Mucosa of stomach (tissue), 1 donor: ENCODE measurements around the gene GALNT2.

Source experiments
- H3K27me3 ChIP-seq: one replicate; pipeline ENCODE4 v1.7.0; 2013; ENCODE audit warnings: mild to moderate bottlenecking, low read length; ENCODE audit not compliant: control insufficient read depth, insufficient read depth
- H3K36me3 ChIP-seq: one replicate; pipeline ENCODE4 v1.7.0; 2013; ENCODE audit warnings: low read length; ENCODE audit not compliant: control insufficient read depth, insufficient read depth
- H3K4me1 ChIP-seq: one replicate; pipeline ENCODE4 v1.7.0; 2013; ENCODE audit warnings: mild to moderate bottlenecking, low read length; ENCODE audit not compliant: control insufficient read depth, insufficient read depth
- H3K4me3 ChIP-seq: one replicate; pipeline ENCODE4 v1.7.0; 2013; ENCODE audit warnings: low read length
- H3K9ac ChIP-seq: one replicate; pipeline ENCODE4 v1.7.0; 2013; ENCODE audit warnings: mild to moderate bottlenecking, low read length, moderate library complexity
- H3K9me3 ChIP-seq: one replicate; pipeline ENCODE4 v1.7.0; 2013; ENCODE audit warnings: mild to moderate bottlenecking, low read length, moderate library complexity; ENCODE audit not compliant: control insufficient read depth
- donor health status: Pancreatic carcinoma.

Gene GALNT2

DNA sequence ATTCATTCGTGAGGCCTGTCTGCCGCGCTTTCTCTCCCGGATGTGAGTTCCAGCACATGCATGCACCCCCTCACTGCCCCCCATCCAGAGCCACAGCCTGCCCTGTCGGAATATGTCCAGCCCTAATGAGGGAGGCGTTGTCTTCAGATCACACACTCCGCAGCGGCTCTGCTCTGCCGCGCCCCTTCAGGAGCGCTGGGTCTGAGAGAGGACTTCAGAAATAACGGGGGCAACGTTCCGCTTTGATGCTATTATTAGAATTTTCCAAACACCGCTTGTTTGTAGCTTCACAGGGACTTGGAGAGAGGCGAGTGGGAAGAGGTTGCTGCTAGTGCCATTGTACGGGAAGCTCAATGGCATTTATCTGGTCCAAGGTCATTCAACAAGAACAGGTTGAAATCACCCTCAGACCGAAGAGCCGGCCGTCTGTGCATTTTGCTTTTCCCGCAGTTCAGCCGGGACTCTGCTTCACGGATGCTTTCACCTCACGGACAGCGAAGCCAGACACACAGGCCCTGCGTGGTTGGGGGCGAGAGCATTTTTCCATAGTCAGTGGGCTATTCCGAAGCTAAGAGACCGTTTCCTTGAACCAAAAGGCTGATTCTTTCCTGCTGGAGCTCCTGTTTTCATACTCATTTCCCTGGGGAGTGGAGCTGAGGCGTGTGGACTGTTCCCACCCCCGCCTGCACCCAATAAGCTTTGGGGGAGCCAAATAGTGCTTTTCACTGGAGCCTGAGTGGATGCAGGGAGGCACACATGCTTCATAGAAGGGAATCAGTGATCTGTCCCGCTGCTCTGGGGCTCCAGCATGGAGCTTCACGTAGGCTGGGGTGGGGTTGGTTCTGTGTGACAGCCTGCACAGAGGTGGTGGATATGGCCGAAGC, 69.7 kb downstream of the GALNT2 start:
- no peaks in the 10 kb centered on the region for H3K27me3 ChIP-seq
- no peaks in the 10 kb centered on the region for H3K9me3 ChIP-seq
- H3K36me3 ChIP-seq: no peaks in the 10 kb centered on the region
- no peak overlapping the region for H3K4me3 ChIP-seq
- no peaks in the 10 kb centered on the region for H3K4me1 ChIP-seq
- H3K9ac ChIP-seq: no peak overlapping the region

DNA sequence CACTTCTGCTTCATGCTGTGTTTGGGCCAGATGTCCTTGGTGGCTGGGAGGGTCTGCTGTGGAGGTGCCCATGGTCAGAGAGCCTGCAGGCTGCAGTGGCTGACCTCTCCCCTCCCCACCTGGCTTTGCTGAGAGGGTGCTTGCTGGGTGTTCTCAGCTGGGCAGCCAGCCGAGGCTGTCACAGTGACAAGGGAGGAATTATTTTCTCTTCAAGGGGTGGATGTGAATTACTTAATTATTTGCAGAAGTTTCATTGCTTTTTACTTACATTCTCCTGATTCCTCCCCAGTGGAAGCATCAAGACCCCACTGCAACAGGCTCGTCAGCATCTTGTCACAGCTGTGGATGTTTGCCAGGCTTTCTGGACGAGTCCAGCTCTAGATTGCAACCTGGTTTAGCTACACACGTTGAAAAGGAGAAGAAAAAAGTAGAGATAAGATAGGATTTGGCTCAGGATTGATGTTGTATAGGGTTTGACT, 70.3 kb downstream of the GALNT2 start:
- Histone ChIP-seq H3K36me3 (no peaks in the 10 kb centered on the region), H3K9ac (no peak overlapping the region), H3K4me1 (no peaks in the 10 kb centered on the region), H3K27me3 (no peaks in the 10 kb centered on the region), H3K9me3 (no peaks in the 10 kb centered on the region), H3K4me3 (no peak overlapping the region)

GRCh38 chr1:230138561-230139239, 71.7 kb downstream of the GALNT2 start:
- H3K36me3 ChIP-seq: no peaks in the 10 kb centered on the region
- no peak overlapping the region for H3K4me3 ChIP-seq
- H3K4me1 ChIP-seq: no peaks in the 10 kb centered on the region
- no peak overlapping the region for H3K9ac ChIP-seq
- H3K9me3 ChIP-seq: no peaks in the 10 kb centered on the region
- no peaks in the 10 kb centered on the region for H3K27me3 ChIP-seq

GRCh38 chr1:230139315-230139714, 72.3 kb downstream of the GALNT2 start:
- no peaks in the 10 kb centered on the region for H3K27me3 ChIP-seq
- no peaks in the 10 kb centered on the region for H3K9me3 ChIP-seq
- H3K36me3 ChIP-seq: no peaks in the 10 kb centered on the region
- no peak overlapping the region for H3K4me3 ChIP-seq
- no peaks in the 10 kb centered on the region for H3K4me1 ChIP-seq
- H3K9ac ChIP-seq: no peak overlapping the region

DNA sequence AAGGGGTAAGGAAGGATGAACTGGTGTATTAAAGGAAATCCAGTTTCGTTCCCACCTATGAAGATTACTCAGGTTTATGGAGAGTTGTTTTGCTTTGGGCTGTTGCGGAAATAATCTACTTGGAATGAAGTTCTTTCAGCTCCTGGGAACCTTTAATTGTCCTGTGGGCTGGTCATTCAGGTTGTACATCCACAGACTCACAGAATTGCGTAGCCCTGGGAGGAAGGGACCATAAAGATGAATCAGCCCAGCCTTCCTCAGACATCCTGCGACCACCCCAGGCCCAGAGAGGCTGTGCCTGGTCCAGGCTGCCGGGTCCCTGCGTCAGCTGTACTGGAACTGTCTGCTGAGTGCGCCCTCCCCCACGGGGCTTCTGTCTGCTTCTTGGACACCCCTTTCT, 72.7 kb downstream of the GALNT2 start:
- no peaks in the 10 kb centered on the region for H3K9me3 ChIP-seq
- no peak overlapping the region for H3K4me3 ChIP-seq
- H3K4me1 ChIP-seq: no peaks in the 10 kb centered on the region
- H3K27me3 ChIP-seq: no peaks in the 10 kb centered on the region
- no peak overlapping the region for H3K9ac ChIP-seq
- no peaks in the 10 kb centered on the region for H3K36me3 ChIP-seq

DNA sequence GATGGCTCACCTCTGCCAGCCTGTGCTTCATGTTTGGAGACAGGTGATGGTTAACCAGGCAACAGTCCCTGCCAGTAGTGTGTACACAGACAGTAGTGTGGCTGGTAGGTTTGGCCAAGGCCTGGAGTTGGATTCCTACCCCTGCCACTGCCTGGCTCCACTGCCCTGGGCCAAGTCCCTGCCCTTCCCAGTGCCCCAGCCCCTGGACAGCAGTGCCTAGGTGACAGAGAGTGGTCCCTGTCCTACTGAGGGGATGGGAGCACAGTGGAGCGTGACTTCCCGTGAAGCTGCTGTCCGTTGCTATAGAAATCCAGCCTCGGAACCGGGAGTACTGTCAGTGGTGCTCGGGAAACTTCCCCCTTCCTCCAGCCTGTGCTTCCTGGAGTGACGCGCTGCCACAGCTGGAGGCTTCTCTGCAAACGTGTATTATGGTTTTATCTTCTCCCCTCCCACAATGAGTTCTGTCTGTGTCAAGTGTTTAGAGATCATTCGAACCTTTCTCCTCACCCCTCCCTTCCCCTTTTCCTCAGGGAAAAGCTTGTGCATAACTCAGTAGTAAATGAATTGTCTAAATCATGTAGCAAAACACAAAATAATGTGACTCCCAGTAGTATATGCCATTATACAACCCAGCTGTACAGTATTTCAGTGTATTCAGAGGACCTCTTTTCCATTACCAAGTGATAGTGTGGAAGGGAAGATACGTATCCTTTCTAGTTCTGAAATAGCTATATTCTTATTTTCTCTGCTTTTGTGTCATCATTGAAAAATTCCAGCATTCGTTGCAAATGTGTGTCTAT, 73.4 kb downstream of the GALNT2 start:
- peaks cover 6% of the 10 kb centered on the region for H3K4me1 ChIP-seq
- no peaks in the 10 kb centered on the region for H3K27me3 ChIP-seq
- no peaks in the 10 kb centered on the region for H3K9me3 ChIP-seq
- no peak overlapping the region for H3K4me3 ChIP-seq
- no peaks in the 10 kb centered on the region for H3K36me3 ChIP-seq
- H3K9ac ChIP-seq: no peak overlapping the region

GRCh38 chr1:230141021-230141648, 74.1 kb downstream of the GALNT2 start:
- Histone ChIP-seq H3K27me3 (no peaks in the 10 kb centered on the region), H3K4me3 (no peak overlapping the region), H3K9ac (no peak overlapping the region), H3K4me1 (peaks cover 13% of the 10 kb centered on the region), H3K36me3 (no peaks in the 10 kb centered on the region), H3K9me3 (no peaks in the 10 kb centered on the region)

DNA sequence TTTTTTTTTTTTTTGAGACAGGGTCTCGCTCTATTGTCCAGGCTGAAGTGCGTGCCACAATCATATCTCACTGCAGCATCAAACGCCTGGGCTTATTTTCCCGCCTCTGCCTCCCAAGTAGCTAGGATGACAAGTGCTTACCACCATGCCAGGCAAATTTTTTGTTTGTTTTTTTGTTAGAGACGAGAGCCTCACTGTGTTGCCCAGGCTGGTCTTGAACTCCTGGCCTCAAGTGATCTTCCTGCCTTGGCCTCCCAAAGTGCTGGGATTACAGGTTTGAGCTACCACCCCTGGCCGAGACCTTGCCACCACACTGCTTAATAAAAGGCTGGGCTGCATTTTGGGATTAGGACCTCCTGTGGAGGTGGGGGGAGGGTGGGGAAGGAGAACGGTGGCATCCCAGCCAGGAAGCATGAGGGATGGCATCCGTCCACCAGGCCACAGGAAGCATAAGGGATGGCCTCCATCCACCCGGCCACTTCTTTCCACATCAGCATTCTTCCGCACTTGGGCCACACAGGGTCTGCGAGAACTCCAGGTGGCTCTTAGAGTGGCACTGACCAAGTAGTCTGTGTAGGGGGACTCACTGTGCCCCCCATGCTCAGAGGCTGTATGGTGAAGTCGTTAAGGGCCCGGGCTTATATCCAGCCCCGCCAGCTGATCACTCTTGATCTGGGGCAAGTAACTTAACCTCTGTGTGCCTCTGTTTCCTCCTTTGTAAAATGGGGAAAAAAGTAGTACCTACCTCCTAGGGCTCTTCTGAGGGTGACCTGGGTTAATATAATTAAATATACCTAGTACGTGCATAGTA, 75.0 kb downstream of the GALNT2 start:
- Histone ChIP-seq H3K4me1 (peaks cover 13% of the 10 kb centered on the region), H3K9me3 (no peaks in the 10 kb centered on the region), H3K36me3 (no peaks in the 10 kb centered on the region), H3K9ac (no peak overlapping the region), H3K4me3 (no peak overlapping the region), H3K27me3 (no peaks in the 10 kb centered on the region)

GRCh38 chr1:230142608-230143210, 75.7 kb downstream of the GALNT2 start:
- H3K9ac ChIP-seq: no peak overlapping the region
- no peaks in the 10 kb centered on the region for H3K9me3 ChIP-seq
- H3K4me1 ChIP-seq: peaks cover 19% of the 10 kb centered on the region
- no peak overlapping the region for H3K4me3 ChIP-seq
- no peaks in the 10 kb centered on the region for H3K36me3 ChIP-seq
- no peaks in the 10 kb centered on the region for H3K27me3 ChIP-seq

- H3K4me1 ChIP-seq: peaks cover 19% of the 10 kb centered on the region
- H3K9ac ChIP-seq: no peak overlapping the region
- no peaks in the 10 kb centered on the region for H3K27me3 ChIP-seq
- no peaks in the 10 kb centered on the region for H3K36me3 ChIP-seq
- H3K9me3 ChIP-seq: no peaks in the 10 kb centered on the region
- H3K4me3 ChIP-seq: no peak overlapping the region
Observed at GRCh38 chr1:230143534-230143933, 76.5 kb downstream of the GALNT2 start.
